VCaP (cell line): ENCODE data around the gene OSTF1.

ENCODE experiments used
- H3K27ac ChIP-seq: fragments of 450-650 bp; 2 replicates; pipeline ENCODE4 v1.5.1; 2017
- TF ChIP-seq, protein P1 (sequence below): fragments of 450-650 bp; conservative IDR thresholded peaks from 2 replicates; pipeline ENCODE4 v1.5.1; 2017; ENCODE audit warnings: mild to moderate bottlenecking, moderate library complexity

Gene OSTF1

DNA sequence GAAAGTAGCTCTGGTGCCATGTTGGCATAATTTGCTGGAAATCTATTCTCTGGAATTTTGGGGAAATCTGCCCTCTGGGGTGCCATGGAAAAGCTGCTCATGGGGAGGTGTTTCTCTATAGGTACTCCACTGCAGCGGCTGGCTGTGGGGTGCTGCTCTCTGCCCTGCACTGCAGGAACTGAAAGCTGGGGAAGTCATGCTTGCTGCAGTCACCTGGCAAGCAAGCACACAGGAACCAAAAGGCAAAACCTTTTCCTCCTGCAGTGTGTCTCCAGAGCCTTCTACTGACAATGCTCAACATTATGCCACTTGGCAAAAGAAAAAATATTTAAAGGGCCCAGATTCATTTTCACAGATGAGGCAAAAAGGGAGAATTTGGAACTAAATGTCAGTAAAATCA is 34.4 kb upstream of the OSTF1 start:
- H3K27ac ChIP-seq: no peak overlapping the region
- TF ChIP-seq, protein P1, sequence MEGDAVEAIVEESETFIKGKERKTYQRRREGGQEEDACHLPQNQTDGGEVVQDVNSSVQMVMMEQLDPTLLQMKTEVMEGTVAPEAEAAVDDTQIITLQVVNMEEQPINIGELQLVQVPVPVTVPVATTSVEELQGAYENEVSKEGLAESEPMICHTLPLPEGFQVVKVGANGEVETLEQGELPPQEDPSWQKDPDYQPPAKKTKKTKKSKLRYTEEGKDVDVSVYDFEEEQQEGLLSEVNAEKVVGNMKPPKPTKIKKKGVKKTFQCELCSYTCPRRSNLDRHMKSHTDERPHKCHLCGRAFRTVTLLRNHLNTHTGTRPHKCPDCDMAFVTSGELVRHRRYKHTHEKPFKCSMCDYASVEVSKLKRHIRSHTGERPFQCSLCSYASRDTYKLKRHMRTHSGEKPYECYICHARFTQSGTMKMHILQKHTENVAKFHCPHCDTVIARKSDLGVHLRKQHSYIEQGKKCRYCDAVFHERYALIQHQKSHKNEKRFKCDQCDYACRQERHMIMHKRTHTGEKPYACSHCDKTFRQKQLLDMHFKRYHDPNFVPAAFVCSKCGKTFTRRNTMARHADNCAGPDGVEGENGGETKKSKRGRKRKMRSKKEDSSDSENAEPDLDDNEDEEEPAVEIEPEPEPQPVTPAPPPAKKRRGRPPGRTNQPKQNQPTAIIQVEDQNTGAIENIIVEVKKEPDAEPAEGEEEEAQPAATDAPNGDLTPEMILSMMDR: no peak

- TF ChIP-seq, protein P1: no peak
- H3K27ac ChIP-seq: no peak overlapping the region
These were observed 33.8 kb upstream of the OSTF1 start for GRCh38 chr9:75054368-75055001.

- TF ChIP-seq, protein P1: no peak
These were observed 27.1 kb upstream of the OSTF1 start for GRCh38 chr9:75061169-75061568.

DNA sequence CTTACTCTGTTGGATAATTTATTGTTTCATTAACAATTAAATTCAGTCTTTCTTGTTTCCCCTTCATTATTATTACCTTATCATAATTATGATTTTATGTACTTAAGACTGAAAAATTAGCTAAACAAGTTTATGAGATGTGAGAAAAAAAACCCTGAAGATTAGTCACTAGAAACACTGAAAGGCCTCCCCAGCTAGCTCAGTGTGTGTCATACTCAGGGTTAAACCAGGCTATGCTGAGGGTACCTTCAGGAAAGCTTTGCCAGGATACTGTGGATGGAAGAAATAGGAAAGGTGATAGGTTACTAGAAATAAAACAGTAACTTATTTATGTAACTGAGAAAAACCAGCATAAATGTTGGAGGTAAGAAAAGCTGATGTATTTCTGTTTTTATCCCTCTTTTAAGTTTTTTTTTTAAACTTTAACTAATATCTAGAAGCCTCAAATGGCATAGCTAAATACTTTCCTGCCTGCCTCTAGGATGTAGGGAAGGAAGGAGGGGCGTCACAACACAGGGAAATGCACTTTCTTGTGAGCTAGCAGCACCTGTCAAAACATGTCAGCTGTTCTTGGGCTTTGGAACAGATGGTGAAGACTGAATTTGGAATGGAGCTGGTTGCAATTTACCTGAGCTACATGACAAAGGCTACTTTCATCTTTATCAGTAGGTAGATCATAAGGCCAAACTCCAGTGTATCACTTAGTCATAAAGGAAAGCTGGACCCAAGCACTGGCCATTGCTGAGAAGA is 24.6 kb upstream of the OSTF1 start:
- H3K27ac ChIP-seq: no peak overlapping the region
- TF ChIP-seq, protein P1: no peak

More at GRCh38 chr9:75061169-75061568, 27.1 kb upstream of the OSTF1 start:
- no peak overlapping the region for H3K27ac ChIP-seq

- H3K27ac ChIP-seq: no peak overlapping the region
- TF ChIP-seq, protein P1: no peak
These were observed 23.8 kb upstream of the OSTF1 start for GRCh38 chr9:75064307-75065025.

GRCh38 chr9:75065510-75065909 is 22.8 kb upstream of the OSTF1 start:
- H3K27ac ChIP-seq: no peak overlapping the region
- TF ChIP-seq, protein P1: no peak

GRCh38 chr9:75067894-75068293 is 20.4 kb upstream of the OSTF1 start:
- TF ChIP-seq, protein P1: no peak
- H3K27ac ChIP-seq: no peak overlapping the region
